Right kidney (tissue), 1 donor: ENCODE measurements around the gene NOP14.
"Not testable (repeated sequence)": the region's sequence is repeated elsewhere in the genome, so short reads cannot be mapped to it uniquely, and the experiment has no call there.

Experiments used
- DNase-seq: peaks from one replicate; pipeline ENCODE4 v3.0.0-alpha.2; 2016

NOP14 gene

DNA sequence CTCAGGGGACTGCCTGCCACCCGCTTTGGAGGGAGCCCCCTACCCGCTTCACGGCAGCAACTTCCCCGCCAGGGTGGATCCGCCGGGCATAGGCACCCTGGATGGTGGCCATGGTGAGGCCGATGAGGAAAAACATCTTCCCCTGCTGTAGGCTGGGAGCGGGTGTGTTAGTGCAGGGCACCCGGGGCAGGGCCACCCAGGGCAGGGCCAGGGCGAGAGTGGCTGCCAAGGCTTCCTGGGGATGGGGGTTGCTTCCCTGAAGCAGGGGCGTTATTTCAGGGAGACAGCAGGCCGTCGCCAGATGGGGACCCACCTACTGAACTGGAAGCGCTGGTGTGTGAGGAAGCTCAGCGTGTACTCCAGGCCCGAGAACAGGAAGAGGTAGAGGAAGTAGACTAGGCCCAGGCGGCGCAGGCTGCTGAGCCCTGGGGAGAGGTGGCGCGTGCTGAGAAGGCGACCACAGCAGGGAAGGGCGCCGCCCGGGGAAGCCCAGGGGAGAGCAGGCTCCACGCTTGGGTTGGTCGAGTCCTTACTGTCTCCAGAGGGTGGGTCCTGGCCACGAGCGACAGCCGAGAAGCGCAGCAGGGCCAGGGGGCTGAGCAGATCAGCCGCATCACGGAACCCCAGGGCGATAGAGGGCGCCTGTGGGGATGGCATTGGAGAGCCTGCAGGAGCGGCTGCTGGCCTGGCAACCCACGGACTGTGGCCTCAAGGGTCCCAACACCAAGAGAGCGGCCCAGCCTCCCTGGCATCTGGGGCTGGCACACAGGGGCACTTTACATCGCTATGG lies 31.5 kb downstream of the NOP14 start:
- DNase-seq = no peak

DNA sequence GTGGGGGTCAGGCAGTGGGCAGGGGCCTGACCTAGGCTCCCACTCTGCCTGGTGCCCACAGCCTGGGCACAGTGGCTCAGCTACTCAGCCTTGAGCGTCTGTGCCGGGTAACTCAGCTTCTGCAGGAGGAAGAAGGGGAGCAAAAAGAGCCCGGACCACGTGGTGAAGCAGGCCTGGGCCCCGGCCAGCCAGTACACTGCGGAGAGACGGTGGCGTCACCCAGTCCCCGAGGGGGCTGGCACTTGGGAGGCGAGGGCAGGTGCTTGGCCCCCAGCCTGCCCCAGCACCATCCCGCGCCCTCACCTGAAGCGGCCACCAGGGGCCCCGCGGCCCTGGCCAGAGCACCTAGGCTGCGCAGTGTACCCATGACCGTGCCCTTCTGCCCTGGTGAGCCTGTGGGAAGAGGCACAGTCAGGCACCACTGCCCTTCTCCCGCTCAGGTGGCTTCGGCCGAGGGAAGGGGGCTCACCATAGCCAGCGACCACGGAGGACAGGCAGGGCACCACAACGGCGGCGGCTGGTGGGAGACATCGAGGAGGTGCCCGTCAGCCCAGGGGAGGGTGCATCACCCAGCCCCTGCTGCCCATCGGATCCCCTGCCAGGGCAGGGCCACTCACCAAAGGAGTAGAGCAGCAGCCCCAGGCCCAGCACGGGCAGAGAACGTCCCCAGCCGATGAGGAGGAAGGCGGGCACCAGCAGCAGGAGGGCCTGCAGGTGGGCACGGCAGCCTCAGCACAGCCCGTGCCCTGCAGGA lies 32.3 kb downstream of the NOP14 start:
- DNase-seq = no peak

DNA sequence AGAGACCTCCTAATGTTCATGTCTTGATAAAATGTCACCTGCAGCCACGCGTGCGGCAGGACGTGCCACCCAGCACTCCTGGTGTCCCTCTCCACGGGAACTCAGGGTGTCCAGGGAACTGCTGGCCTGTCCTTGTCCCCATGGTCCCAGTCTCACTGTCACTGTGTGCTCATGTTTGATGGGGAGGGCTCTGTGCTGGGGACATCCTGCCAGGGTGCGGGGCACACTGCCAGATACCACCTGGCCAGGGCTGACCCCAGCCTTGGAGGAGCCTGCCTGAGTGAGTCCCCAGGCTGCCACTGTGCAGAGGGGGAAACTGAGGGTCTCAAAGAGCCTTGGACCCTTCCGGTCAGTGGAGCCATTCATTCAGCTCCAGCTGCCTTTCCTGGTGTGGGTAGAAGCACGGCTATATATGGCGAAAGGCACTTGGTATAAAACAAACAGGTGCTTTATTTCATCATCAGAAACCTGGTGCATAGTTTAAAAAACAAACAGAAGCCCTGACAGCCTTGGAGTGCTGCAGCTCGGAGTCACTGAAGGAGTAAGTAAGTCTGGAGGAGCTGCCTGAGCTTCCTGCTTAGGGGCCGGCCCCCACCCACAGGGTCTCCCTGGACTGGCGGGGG lies 33.0 kb downstream of the NOP14 start:
- DNase-seq = no peak

DNA sequence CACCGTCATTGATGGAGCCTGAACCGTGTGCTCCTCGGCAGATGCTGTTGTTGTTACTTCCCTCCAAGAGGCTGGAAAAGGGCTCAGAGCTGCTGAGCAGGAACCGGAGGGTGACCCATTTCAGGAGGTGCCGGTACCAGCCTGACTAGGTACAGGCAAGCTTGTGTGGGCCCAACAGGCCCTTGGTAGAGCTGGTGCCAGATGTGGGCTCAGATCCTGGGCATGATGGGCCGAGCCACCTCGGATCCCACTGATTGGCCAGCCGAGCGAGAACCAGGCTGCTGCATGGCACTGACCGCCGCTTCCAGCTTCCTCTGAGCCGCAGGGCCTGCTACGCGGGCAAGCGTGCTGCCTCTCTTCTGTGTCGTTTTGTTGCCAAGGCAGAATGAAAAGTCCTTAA lies 33.7 kb downstream of the NOP14 start:
- DNase-seq = no peak

DNA sequence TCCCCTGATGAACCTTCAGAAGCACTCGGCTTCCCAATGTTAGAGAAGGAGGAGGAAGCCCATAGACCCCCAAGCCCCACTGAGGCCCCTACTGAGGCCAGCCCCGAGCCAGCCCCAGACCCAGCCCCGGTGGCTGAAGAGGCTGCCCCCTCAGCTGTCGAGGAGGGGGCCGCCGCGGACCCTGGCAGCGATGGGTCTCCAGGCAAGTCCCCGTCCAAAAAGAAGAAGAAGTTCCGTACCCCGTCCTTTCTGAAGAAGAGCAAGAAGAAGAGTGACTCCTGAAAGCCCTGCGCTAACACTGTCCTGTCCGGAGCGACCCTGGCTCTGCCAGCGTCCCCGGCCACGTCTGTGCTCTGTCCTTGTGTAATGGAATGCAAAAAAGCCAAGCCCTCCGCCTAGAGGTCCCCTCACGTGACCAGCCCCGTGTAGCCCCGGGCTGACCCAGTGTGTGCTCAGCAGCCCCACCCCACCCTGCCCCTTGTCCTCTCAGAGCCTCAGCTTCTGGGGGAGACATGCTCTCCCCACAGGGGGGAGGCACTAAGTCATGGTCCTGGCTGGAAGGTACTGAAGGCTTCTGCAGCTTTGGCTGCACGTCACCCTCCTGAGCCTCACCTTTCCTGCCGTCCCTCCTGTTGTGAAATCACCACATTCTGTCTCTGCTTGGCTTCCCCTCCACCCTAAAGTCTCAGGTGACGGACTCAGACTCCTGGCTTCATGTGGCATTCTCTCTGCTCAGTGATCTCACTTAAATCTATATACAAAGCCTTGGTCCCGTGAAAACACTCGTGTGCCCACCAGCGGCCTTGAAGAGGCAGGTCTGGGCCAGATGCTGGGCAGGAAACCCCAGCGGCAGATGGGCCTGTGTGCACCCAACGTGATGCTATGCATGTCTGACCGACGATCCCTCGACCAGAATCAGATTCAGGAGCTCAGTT lies 34.7 kb downstream of the NOP14 start:
- no peak for DNase-seq

DNA sequence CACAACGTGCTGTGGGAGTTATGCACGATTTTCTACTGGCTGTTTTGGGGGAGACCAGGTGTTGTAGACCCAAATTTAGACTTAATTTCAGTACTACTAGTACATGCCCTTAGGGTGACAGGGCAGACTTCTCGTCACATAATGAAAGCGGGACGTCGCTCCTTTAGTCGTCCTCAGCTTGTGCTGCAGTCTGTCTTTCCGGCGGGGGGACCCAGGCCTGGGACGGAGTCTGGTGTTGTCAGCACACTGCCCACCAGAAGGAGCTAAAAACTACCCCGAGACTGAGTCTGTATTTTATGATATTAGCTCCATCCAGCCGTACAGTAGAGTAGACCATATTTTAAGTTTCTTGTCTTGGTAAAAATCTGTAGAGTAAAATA lies 35.5 kb downstream of the NOP14 start:
- no peak for DNase-seq

DNA sequence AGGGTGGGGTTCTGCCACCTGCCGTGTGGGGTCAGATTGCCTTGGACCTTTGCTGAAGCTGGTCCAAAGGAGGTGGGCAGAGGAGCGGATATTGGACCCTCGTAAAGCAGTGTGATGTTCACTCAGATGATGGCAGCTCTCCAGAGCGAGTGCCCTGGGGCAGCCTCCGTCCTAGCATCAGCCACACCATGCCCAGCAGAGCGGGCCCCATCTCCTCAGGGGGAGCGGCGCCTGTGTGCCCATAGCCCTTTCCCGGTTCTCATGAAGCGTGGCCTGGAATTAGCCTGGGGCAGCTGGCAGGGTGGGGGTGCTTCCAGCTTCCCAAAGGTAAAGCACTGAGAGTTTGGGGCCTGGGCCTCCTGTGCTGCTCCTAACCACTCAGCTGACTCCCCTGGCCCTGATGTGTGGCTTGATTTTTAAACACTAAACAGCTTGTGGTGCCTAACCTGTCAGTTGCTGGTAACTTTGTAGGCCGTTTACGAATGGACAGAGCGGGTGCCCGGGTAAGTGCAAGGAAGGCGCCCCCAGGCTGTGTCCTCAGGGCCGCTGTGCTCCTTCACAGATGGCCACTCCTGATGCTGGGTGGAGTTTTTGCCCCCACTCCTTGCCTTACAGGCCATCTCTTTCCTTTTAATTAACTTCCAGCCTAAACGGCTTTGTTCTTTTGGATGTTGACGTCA lies 36.0 kb downstream of the NOP14 start:
- DNase-seq = no peak

DNA sequence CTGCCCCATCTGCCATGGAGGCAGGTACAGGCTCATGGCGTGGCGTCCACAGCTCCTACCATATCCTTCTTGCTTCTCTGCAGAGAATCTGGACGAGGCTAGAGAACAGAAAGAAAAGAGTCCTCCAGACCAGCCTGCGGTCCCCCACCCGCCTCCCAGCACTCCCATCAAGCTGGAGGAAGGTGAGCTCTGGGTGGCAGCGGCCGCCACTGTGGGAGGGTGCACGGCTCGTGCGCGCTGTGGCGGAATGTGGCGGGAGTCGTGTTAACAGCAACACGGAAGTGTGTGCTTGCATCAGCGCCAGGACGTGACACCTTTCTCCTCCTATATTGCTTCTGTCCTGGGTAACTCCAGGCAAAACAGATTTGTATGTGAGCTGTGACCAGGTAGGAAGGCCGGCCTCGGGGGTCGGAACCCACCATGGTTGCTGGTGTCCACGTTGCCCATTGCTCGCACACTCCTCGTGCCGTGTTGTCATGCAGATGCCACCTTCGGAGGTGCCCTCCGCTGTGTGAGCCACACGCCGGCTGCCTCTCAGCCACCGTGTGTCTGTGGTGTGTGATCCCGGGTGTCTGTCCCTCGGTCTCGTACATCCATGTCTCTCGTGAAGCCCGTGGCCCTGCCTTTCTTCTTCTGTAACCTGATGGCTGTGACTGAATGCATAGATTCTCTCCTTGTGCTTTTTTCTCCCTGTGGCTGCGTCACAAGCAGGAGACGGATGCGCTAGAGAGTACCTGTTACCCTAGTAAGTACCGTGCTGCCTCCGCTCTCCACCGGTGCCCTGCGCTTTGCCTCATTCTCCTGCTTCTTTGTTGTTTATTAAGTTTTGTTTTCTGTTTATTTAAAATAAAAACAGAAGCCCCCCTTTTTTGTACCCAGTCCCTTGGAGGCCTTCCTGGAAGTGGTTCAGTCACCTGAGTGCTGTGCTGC lies 37.0 kb downstream of the NOP14 start:
- DNase-seq = no peak

DNA sequence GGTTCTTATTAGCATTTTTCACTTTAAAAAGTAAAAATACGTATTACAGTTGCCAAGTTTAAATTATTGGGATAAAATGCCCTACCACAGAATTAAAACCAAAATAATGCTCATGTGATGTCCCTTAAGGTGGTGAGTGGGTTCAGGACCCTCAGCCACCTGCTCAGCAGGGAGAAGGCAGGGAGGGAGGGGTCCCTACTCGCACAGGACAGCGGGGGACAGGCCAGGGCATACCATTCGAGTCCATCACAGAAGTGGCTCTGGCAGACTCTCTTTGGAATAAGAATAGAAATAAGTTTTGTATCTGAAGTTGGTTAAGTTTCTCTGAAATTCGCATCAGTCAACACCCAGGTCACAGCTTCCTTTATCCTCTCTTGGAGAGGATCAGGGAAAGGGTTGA lies 37.7 kb downstream of the NOP14 start:
- no peak for DNase-seq

DNA sequence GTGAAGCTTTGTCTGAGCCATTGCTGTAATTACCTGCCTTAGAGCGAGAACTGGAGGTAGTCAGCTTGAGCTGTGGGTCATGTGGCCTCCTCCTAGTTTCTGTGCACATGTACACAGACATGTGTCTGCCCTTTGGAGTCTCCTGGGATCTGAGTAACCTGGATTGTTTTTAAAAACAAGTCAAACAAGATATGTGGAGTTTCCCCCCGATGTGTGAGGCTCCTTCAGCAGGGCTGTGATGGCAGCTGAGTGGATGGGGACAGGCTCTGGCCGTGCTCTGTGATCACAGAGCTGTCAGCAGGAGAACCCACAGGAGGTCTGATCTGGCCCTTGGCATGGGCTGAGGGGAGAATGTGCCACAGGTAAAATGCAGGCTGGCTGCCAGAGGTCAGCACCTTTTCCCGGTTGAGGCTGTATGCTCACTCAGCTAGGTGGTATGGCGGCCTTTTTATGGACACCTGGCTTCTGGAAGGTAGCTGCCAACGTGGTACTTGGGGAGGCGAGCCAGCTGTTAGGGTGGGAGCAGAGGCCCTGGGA lies 38.4 kb downstream of the NOP14 start:
- no peak for DNase-seq

DNA sequence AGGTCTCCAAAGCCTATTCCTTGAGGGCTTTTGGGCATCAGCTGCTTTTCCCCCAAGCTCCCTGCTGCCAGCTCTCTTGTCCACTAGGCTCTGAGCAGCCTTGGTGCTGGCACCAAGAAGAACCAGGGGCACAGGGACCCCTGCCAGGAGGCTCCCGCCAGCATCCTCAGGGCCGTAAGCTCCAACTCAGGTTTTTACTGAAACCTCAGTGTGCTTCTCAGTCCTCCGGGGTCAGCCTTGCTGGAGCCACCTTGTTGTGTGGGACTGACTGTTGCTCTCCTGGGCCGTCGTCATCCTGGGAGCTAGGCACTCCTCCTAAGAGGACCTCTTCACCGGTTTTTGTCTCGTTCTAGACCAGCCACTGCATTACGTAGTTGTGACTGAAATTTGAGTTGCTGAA lies 38.9 kb downstream of the NOP14 start:
- DNase-seq = no peak

DNA sequence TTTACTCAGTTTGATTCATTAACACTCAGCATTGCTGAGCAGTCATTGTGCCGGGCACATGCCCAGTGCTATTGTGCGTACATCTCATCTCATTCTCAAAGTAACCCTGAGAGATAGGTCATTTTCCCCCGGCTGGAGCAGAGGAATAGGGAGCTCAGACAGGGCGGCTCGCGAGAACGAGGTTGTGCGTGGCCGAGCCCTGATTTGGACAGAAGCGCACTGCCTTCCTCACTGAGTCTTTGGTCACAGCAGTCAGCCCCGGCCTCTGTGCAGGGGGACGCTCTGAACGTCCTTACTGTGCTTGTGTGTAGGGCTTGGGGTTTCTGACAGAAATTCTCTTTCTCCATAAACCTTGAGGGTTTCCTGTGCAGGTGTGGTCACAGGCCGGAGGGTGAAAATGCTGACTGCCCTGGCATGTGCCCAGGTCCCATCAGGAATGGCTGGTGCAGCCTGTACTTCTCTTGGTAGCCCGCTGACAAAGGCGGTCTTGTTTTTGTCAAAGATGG lies 39.5 kb downstream of the NOP14 start:
- DNase-seq = no peak

DNA sequence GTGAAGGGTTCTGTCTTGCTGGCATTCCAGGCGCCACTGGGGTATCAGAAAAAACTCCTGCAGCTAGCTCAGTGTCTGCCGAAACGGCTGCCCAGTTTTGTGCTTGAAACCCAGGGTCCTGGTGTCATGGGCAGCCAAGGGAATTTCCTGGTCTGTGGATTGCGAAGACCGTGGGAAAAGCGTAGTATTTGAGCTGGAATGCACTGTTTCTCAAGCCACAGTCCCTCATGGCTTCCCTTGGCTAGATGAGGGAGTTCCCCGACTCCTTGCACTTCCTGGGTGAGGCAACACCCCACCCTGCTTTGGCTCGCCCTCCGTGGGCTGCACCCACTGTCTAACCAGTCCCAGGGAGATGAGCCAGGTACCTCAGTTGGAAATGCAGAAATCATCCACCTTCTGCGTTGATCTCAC lies 40.1 kb downstream of the NOP14 start:
- no peak for DNase-seq

DNA sequence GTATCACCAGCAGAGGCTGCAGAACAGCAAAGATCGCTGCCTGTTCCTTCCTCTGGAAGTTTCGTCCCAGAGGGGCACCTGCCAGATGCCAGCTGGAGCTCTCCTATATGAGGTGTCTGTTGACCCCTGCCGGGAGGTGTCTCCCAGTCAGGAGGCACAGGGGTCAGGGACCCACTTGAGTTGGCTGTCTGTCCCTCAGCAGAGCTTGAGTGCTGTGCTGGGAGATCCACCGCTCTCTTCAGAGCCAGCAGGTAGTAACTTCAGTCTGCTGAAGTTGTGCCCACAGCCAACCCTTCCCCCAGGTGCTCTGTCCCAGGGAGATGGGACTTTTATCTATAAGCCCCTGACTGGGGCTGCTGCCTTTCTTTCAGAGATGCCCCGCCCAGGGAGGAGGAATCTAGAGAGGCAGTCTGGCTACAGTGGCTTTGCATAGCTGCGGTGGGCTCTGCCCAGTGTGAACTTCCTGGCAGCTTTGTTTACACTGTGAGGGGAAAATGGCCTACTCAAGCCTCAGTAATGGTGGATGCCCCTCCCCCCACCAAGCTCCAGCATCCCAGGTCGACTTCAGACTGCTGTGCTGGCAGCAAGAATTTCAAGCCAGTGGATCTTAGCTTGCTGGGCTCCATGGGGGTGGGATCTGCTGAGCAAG lies 40.6 kb downstream of the NOP14 start:
- not testable (repeated sequence) for DNase-seq

DNA sequence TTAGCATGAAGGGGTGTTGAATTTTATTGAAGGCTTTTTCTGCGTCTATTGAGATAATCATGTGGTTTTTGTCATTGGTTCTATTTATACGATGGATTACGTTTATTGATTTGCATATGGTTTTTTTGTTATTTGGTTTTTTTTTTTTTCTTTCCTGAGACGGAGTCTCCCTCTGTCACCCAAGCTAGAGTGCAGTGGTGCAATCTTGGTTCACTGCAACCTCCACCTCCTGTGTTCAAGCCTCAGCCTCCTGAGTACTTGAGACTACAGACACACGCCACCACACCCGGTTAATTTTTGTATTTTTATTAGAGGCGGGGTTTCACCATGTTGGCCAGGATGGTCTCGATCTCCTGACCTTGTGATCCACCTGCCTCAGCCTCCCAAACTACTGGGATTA lies 44.5 kb downstream of the NOP14 start:
- not testable (repeated sequence) for DNase-seq

DNA sequence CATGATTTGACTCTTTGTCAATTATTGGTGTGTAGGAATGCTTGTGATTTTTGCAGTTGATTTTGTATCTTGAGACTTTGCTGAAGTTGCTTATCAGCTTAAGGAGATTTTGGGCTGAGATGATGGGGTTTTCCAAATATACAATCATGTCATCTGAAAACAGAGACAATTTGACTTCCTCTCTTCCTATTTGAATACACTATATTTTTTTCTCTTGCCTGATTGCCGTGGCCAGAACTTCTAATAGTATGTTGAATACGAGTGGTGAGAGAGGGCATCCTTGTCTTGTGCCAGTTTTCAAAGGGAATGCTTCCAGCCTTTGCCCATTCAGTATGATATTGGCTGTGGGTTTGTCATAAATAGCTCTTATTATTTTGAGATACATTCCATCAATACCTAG lies 44.9 kb downstream of the NOP14 start:
- not testable (repeated sequence) for DNase-seq

DNA sequence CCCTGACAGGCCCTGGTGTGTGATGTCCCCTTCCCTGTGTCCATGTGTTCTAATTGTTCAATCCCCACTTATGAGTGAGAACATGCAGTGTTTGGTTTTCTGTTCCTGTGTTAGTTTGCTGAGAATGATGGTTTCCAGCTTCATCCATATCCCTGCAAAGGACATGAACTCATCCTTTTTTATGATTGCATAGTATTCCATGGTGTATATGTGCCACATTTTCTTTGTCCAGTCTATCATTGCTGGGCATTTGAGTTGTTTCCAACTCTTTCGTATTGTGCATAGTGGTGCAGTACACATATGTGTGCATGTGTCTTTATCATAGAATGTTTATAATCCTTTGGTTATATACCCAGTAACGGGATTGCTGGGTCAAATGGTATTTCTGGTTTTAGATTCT lies 46.5 kb downstream of the NOP14 start:
- DNase-seq = not testable (repeated sequence)

DNA sequence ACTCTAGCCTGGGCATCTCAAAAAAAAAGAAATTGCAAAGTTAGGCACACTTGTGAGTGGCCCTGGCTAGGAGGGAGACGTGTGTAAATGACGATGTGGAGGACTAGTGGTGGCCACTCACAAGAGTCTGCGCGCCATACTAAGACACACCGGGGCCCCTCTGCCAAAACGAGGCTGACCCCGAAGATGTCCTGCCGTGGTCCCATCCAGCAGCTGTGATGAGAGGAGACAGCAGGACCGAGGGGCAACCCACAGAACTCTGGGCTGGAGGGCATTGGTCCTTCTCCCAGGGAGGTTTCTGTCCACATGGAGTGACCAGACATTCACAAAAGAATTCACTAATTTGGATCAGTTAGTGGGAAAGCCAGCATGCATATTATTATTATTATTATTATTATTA lies 47.4 kb downstream of the NOP14 start:
- DNase-seq = no peak
